ENCODE measurements around the gene FAM193A.
"Not testable (repeated sequence)": the region's sequence is repeated elsewhere in the genome, so short reads cannot be mapped to it uniquely, and the experiment has no call there.

Gene FAM193A

GRCh38 chr4:2621419-2621818 lies 85.0 kb downstream of the FAM193A start:
- no peak for DNase-seq

GRCh38 chr4:2623442-2623841 lies 87.0 kb downstream of the FAM193A start:
- DNase-seq, result no peak

- DNase-seq, result no peak
Observed at GRCh38 chr4:2624782-2625530, 88.5 kb downstream of the FAM193A start.

GRCh38 chr4:2626231-2626630 lies 89.8 kb downstream of the FAM193A start:
- DNase-seq, result no peak

GRCh38 chr4:2630556-2631273 lies 94.3 kb downstream of the FAM193A start:
- DNase-seq, result no peak

- no peak for DNase-seq
Observed at GRCh38 chr4:2634014-2634413, 97.6 kb downstream of the FAM193A start.

- no peak for DNase-seq
Observed at GRCh38 chr4:2636331-2636730, 99.9 kb downstream of the FAM193A start.

- DNase-seq, result not testable (repeated sequence)
Observed at GRCh38 chr4:2636994-2637393, 100.5 kb downstream of the FAM193A start.

- no peak for DNase-seq
Observed at GRCh38 chr4:2637956-2638552, 101.6 kb downstream of the FAM193A start.

- DNase-seq, result no peak
Observed at GRCh38 chr4:2638730-2639129, 102.3 kb downstream of the FAM193A start.

GRCh38 chr4:2642968-2643367 lies 106.5 kb downstream of the FAM193A start:
- DNase-seq, result no peak

- DNase-seq, result no peak
Observed at GRCh38 chr4:2643555-2643954, 107.1 kb downstream of the FAM193A start.

- no peak for DNase-seq
Observed at GRCh38 chr4:2646396-2647149, 110.1 kb downstream of the FAM193A start.

- no peak for DNase-seq
Observed at GRCh38 chr4:2647403-2648158, 111.1 kb downstream of the FAM193A start.

GRCh38 chr4:2648159-2648814 lies 111.8 kb downstream of the FAM193A start:
- no peak for DNase-seq

- DNase-seq, result no peak
Observed at GRCh38 chr4:2649604-2650114, 113.2 kb downstream of the FAM193A start.

- DNase-seq, result no peak
Observed at GRCh38 chr4:2650276-2650675, 113.8 kb downstream of the FAM193A start.

GRCh38 chr4:2651546-2651945 lies 115.1 kb downstream of the FAM193A start:
- DNase-seq, result no peak

GRCh38 chr4:2651998-2652397 lies 115.6 kb downstream of the FAM193A start:
- no peak for DNase-seq

- no peak for DNase-seq
Observed at GRCh38 chr4:2652415-2653160, 116.1 kb downstream of the FAM193A start.

All from NCI-H226 (cell line).